NOMO-1 (cell line): ENCODE results near the gene CELSR2.
A peak's percentile ranks its signal among the peaks of the same experiment; 100 is the strongest.
"Not testable (repeated sequence)": the region's sequence is repeated elsewhere in the genome, so short reads cannot be mapped to it uniquely, and the experiment has no call there.

Source experiments
- DNase-seq, 2 experiments: peaks; one replicate each; lab custom pipeline; 2025; ENCODE audit not compliant: unreplicated experiment in 2 of 2; lab: John Stamatoyannopoulos, UW

CELSR2 gene

DNA sequence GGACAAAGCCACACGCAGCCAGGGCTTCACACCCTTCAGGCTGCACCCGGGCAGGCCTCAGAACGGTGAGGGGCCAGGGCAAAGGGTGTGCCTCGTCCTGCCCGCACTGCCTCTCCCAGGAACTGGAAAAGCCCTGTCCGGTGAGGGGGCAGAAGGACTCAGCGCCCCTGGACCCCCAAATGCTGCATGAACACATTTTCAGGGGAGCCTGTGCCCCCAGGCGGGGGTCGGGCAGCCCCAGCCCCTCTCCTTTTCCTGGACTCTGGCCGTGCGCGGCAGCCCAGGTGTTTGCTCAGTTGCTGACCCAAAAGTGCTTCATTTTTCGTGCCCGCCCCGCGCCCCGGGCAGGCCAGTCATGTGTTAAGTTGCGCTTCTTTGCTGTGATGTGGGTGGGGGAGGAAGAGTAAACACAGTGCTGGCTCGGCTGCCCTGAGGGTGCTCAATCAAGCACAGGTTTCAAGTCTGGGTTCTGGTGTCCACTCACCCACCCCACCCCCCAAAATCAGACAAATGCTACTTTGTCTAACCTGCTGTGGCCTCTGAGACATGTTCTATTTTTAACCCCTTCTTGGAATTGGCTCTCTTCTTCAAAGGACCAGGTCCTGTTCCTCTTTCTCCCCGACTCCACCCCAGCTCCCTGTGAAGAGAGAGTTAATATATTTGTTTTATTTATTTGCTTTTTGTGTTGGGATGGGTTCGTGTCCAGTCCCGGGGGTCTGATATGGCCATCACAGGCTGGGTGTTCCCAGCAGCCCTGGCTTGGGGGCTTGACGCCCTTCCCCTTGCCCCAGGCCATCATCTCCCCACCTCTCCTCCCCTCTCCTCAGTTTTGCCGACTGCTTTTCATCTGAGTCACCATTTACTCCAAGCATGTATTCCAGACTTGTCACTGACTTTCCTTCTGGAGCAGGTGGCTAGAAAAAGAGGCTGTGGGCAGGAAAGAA, 25.5 kb downstream of the CELSR2 start:
- DNase-seq = no peak

DNA sequence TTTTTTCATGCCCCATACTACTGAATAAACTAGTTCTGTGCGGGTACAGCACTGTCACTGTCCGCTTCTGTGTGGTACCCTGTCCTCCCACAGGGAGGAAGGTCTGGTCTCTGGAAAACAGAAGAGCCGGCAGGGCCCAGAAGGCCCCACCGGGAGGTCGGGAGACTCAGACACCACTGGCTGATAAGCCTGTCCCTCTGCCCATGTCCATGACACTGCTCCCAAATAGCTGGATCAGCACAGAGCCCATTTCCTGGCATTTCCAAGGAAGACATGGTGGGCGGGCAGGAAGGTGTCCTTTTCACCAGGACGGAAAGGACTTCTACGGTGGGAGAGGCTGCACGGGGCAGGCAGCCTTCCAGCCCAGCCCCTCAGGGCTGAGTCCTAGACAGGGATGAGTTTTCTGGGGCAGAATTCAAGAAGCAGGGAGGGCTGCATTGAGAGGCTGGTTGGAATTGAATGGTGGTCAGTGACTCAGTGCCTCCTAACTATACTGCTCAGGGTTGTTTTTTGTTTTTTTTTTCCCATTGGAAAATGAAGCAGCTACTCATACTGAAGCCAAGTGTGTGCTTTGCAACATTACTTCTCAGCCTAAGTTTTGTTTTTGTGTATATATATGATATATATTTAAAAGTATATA, 26.5 kb downstream of the CELSR2 start:
- DNase-seq = no peak

DNA sequence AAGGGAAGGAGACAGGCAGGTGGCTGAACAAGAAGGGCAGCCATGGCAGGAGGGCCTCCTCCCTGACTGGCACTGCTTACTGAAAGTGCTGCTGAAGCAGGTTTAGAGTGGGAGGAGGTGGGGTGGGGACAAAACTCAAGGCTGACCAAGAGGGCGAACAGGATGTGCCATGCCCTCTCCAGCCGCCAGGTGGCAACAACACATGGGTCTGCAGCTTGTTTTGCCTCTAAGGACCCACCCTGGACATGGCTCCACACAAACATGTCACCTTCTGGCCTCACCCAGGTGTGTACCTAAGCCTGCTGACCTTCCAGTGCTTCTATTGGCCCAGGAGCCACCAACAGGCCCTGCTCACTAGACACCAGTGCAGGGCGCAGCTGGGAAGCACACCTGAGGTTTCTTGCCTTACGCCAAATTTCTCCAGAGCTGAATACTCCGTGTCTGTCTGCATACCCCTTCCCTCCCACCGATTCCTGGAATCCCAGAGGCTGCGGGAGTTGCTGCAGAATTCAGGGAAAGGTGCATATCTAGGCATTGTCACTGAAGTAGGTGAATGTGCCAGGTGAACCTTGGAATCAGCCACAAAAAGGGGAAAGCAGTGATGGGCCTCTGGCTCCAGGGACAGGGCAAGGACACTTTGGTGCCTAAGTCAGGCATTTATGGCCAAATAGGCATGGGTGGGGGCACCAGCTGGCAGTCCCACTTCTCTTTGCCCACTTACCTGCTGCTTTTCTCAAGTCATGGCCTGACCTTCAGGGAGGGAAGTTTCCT, 28.3 kb downstream of the CELSR2 start:
- DNase-seq = peak; percentile 42 to 65

DNA sequence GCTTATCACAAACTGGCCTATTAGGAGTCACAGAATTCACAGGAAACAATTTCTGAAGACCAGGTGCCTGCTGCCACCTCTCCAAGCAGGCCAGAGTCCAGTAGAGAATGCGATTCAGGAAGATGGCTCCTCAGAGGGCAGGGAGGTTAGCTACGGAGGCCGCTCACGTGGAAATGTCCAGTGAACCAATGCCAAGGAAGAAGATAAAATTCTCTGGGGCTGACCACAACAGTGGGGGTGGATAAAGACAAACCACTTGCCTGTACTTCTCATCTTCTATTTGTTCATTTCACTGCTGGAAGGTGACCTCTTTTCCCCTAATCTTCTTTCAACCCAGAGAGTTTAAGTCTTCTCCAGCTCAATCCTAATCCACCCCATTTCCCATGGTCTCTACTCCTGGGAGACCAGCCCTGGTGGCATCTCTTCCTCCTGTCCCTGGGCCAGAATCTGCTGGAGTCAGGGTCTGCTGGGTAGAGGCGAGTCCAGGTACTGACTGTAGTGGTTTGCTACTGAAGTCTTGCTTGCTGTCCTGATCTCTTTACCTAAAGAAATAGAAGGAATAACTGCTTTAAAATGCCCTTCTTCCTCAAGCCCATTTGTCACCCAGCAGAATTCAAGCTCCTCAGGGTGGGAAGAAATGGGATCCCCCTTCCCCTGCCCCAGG, 30.4 kb downstream of the CELSR2 start:
- no peak for DNase-seq

DNA sequence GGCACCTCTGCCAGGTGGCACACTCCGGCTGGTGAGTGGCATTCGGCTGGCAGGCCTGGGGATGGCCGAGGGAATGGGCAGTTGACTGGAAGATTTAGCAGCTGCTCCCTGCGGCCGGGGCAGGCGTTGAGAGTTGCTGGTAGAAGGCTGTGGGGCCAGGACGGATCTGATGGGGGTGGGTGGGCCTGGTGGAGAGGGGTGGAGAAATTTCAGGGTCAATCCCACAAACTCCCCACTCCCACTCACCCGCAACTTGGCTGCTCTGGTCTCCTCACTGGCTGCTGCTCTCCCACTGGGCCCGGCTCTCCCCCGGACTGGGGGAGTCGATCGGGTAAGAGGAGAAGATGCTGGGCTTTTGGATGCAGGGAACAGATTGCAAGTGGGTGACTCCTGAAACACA, 31.5 kb downstream of the CELSR2 start:
- DNase-seq = no peak

DNA sequence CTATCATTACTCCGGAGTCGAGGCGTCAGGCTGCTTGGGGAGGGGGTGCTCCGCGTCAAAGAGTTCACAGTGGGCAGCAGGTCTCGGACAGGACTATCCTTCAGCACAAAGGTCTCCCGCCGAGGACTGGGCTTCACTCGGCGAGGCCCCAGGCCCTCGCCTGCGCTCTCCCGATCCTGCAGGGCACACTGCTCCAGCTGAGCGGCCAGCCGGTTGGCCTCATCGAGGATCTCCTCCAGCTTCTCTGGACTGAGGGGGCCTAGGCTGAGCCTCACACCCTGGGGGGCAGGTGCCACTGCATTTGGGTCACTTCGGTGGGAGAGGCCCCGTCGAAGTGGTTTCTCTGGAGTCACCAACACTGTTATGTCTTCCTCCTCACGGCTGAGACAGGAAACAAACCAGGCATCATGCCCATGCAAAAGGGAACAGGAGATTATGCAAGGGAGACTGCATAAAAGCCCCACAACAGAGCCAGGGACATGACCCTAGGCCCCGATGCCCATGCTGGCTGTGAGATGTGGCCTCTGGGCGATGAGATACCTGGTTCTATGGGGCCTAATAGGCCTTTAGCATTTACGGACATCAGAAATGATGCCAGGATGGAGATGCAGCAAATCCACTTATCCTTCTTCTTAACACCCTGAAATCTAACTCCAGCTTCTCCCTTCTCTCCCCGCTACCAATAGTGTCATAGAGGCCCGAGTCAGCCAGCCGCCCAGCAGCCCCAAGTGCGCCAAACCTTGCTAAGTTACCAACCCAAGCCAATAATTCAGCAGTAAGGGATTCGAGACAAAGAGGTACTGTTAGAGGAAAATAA, 32.5 kb downstream of the CELSR2 start:
- DNase-seq = peak; percentile 28 to 56

DNA sequence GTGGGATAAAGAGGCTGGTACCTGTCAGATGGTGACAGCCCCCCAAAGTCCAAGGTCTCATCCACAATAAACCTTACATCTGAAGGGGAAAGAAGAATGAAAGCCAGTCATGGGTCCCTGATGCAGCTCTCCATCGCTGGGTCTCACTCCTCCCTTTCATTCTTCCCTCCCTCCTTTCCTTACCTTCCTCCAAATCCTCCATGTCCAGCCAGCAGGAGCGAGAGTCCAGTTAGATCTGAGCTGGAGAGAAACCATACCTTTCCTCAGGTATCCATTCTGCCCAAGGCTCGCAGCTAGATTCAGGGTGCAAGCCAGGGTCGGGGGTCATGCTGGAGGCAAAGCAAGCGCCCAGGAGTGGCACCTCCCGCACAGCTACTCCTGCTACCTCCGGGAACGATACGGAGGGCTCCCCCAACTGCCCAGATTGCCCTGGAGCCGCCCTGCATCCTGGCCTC, 33.2 kb downstream of the CELSR2 start:
- DNase-seq = no peak

DNA sequence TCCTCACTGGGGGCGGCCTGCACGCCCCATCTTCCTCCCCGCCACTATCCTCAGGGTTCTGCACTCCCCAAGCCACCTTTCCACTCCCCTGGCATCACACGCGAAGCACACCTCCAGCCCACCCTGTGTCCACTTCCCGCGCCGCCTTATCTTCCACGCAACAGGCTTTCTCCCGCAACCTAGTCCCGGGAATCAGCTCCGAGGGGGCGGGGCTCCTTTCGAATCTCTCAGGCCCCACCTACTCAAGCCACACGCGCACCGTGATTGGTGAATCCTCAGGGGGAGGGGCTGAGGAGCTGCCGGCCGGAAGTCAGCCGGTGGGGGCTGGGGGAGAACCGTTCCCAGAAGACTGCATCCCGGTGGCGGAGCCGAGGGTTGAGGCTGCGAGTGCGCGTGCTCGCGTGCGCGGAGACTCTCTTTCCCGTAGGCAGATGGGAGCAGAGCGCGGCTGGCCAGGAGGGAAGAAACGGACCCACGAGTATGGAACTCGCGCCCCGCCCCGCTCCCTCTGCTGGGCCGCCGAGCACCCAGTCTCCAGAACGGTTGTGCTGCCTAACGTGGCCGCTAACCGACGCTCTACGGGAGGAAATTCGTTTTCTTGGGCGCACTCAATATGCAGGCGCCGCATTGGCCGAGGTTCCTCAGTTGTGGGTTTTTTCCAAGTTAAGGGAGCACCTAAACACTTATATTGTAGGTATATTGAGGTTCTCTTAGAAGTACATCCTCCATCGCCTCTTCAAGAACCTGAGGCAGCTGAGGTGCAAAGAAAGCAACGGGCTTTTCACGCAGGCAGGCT, 33.8 kb downstream of the CELSR2 start, which contains the start of gene PSRC1:
Gene PSRC1, minus strand, starts transcription at position 194 of the 796 bp plus-strand sequence.
- DNase-seq = peak; percentile 85 to 89

DNA sequence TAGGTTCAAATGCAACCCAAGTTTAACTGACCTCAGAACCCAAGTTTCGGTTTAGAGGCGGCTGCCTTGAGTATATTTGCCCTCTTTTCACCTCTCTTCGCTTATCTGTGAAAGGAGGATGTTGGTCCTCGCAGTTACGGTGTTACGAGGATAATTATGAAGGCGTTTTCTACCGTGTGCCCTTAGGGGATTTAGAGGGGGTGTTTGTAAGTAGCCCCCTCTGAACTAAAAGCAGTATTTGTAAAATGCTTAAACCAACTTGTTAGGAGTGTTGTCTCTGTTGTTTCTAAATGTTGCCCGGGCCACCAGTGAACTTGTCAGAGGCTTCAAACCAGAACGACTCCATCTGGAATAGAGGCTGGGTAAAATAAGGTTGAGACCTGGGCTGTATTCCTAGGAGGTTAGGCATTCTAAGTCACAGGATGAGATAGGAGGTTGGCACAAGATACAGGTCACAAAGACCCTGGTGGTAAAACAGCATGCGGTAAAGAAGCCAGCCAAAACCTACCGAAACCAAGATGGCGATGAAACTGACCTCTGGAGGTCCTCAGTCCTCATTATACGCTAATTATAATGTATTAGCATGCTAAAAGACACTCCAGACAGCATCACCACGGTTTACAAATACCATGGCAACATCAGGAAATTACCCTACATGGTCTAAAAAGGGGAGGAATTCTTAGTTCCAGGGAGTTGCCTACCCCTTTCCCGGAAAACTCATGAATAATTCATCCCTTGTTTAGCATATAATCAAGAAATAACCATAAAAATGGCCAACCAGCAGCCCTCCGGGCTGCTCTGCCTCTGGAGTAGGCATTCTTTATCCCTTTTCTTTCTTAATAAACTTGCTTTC, 34.6 kb downstream of the CELSR2 start:
- no peak for DNase-seq

DNA sequence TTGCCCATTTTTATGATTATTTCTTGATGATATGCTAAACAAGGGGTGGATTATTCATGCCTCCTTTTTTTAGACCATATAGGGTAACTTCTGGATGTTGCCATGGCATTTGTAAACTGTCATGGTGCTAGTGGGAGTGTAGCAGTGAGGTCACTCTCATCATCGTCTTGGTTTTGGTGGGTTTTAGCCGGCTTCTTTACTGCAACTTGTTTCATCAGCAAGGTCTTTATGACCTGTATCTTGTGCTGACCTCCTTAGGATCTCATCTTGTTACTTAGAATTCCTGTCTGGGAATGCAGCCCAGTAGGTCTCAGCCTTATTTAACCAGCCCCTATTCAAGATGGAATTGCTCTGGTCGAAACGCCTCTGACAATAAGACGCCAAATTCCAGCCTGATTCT, 37.4 kb downstream of the CELSR2 start:
- DNase-seq = not testable (repeated sequence)

DNA sequence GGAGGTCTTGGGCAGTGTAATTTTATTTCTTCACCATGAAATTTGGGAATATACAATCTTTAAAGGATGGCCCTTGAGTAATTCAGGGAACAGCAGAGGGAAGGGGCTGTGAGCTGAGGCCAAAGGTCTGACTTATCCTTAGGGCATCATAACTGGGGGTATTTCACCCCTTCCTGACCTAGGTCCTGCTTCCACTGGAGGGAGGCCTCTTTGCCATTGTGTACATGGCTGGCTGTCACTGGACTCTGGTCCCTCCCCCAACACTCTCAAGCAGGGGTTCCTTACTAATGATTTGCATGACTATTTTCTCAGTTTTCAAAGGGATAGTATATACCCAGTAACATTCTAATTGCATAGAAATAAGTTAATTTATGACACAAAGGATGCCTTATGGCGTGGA, 40.8 kb downstream of the CELSR2 start:
- no peak for DNase-seq

DNA sequence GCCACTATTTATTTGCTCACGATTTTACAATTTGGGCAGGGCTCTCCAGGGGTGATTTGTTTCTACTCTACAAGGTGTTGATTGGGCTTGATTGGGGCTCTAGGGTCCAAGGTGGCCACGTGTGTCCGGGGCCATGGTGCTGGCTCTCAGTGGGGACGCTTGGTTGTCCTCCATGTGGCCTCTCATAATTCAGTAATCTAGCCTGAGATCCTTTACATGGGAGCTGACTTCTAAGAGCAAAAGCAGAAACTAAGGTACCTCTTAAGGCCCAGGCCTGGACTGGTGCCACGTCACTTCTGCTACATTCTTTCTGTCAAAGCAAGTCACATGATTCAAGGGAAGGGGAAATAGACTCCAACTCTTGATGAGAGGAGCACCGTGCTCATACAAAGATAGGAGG, 41.7 kb downstream of the CELSR2 start:
- peak; percentile 69 to 91 for DNase-seq

DNA sequence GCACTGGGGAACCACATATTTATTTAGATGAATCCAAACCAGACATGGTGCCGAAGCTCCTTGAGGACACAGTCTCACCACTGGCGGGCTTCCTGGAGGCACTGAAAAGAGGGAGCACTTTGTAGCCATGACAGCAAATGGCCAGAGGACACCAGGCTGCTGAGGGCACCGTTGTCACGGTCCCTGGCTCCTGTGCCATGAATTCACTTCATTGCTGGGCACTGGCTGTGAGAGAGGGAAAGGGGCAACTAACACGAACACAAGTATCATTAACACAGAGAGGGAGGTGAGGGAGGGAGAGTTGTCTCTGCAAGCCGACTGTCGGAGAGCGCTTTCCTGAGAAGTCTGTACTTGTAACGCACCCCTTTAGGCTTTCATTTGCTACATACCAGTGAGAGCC, 43.0 kb downstream of the CELSR2 start:
- no peak for DNase-seq

DNA sequence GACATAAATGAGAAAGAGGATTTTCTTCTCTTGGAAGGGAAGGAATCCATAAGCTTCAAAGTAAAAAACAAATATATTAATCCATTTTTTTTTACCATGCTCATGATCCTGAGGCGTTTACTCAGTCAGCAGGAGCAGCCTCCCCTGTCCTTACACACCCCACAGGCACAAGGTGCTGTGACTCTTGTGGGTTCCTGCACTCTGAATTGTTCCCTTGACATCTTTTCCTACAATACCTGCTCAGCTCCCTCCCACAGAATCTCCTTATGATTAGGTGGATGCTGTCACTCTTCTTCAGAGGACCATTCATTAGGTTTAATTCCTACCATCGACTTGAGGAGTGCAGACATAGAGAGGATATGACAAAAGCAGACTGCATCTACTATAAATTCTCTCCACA, 43.7 kb downstream of the CELSR2 start:
- DNase-seq = no peak

DNA sequence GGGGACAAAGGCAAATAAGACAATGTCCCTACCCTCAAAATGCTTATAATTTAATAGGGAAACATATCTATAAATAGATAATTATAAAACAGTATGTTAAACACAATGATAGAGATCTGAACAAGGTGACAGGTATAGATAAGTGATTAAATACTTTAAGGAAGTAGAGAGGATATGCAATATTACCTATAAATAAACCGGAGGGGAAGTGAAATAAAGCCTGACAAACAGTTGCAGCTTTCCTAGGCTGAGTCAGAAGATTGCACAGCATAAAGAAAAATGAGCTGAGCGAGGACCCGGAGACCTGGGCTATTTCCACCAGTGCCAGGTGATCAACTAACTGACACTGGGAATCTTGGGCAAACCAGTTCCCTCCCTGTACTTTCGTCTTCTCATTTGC, 45.1 kb downstream of the CELSR2 start:
- peak; percentile 46 to 77 for DNase-seq

DNA sequence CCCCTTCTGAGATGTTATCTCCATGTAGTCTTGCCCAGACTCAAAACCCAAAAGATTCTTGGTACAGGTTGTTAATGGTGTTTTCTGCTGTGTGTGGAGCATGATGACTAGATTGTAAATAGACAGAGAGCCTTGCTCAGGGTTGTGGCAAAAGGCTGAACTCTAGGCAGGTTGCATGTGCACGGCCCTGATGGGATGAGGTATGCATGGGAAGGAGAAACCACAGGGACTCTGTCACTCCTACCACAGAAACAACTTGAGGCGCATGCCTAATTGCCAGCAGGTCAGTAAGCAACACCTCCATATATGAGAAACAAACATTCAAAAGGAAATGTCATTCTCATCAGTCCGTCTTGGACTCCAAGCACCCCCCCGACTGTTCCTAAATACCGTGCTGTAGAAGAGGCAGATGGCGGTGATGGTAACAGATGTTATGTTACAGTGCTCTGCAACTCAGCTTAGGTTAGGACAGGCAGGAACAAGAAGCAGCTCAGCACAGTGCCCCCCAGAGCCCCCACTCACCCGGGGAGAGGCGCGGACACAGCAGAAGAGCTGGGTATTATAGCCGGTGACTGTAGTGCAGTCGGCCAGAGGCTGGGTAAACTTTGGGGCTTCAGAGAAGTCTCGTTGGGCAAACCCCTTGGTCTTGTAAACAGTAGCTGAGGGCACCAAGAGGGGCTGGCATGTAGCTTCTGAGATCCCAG, 46.5 kb downstream of the CELSR2 start:
- no peak for DNase-seq

DNA sequence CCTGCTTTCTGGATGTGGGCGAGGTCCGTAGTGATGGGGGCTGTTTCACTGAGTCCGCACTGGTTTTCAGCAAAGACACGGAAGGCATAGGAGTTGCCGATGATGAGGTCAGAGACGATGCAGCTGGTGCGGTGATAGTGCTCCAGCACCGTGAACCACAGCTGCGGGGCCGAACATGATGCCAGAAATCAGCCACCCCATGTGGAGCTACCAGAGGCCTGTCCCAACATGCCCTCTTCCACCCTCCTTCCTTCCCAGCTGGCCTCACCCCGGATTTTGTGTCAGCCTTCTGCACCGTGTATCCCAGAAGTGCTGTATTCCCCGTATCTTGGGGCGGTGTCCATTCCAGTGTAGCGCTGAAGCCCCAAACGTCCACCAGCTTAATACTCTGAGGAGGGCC, 47.4 kb downstream of the CELSR2 start:
- no peak for DNase-seq
